Subcutaneous abdominal adipose tissue (tissue), 5 donors: ENCODE results near the gene IL1RAPL1.

Experiments used
- H3K27ac ChIP-seq: one replicate; pipeline ENCODE4 v1.7.0; 2013; ENCODE audit warnings: low read depth, mild to moderate bottlenecking, inconsistent platforms, low read length, moderate library complexity
- H3K27me3 ChIP-seq, 5 donors: one replicate each; pipeline ENCODE4 v1.7.0; 2013; ENCODE audit warnings: low read length in 5 of 5, inconsistent platforms in 1 of 5; ENCODE audit not compliant: control insufficient read depth in 5 of 5, insufficient read depth in 4 of 5
- H3K36me3 ChIP-seq, 5 donors: one replicate each; pipeline ENCODE4 v1.7.0; 2013; ENCODE audit warnings: low read length in 5 of 5; ENCODE audit not compliant: control insufficient read depth in 5 of 5, insufficient read depth in 5 of 5
- H3K4me1 ChIP-seq, 5 donors: one replicate each; pipeline ENCODE4 v1.7.0; 2013; ENCODE audit warnings: low read length in 5 of 5, mild to moderate bottlenecking in 3 of 5, moderate library complexity in 1 of 5; ENCODE audit not compliant: control insufficient read depth in 5 of 5, insufficient read depth in 5 of 5
- H3K4me3 ChIP-seq, 5 donors: one replicate each; pipeline ENCODE4 v1.7.0; 2013; ENCODE audit warnings: low read length in 5 of 5, low read depth in 1 of 5
- H3K9ac ChIP-seq, 5 donors: one replicate each; pipeline ENCODE4 v1.7.0; 2013; ENCODE audit warnings: low read length in 5 of 5, mild to moderate bottlenecking in 4 of 5, moderate library complexity in 3 of 5
- H3K9me3 ChIP-seq, 5 donors: one replicate each; pipeline ENCODE4 v1.7.0; 2013; ENCODE audit warnings: low read length in 5 of 5; ENCODE audit not compliant: control insufficient read depth in 5 of 5
- donor health status: healthy.
- donor health status: healthy.
- donor health status: healthy.
- donor health status: healthy.
- donor health status: healthy.

The IL1RAPL1 gene

GRCh38 chrX:29388509-29388908 lies 801.3 kb downstream of the IL1RAPL1 start:
- no peaks in the 10 kb centered on the region for H3K36me3 ChIP-seq
- no peaks in the 10 kb centered on the region for H3K9me3 ChIP-seq
- H3K4me1 ChIP-seq = no peaks in the 10 kb centered on the region
- no peaks in the 10 kb centered on the region for H3K27me3 ChIP-seq
- no peak overlapping the region for H3K9ac ChIP-seq
- H3K4me3 ChIP-seq = no peak overlapping the region
- H3K27ac ChIP-seq = no peak overlapping the region

DNA sequence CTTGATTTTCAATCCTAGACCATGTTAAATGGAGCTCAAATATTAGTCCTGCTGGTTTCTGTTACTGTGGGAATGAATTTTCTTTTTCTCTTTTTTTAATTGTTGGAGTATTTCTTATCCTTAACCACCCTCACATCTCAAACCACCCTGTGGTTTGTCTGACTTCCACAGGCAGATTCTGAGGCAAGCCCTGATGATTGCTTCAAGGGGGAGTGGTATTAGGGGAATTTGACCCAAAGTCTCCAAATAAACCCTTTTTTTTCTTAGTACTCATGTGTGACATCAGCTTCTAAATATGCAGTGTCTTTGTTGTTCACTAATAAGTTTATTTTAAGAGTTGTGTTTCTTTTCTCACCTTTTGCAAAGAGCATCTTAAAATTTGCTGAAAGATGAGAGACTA lies 810.3 kb downstream of the IL1RAPL1 start:
- Histone ChIP-seq H3K9ac (no peak overlapping the region), H3K4me1 (no peaks in the 10 kb centered on the region), H3K9me3 (no peaks in the 10 kb centered on the region), H3K4me3 (no peak overlapping the region), H3K27me3 (no peaks in the 10 kb centered on the region), H3K27ac (no peak overlapping the region), H3K36me3 (no peaks in the 10 kb centered on the region)

GRCh38 chrX:29407357-29407756 lies 820.1 kb downstream of the IL1RAPL1 start:
- Histone ChIP-seq H3K36me3 (no peaks in the 10 kb centered on the region), H3K4me3 (no peak overlapping the region), H3K9ac (no peak overlapping the region), H3K27me3 (no peaks in the 10 kb centered on the region), H3K9me3 (peaks cover 0 to 4% (median 0%) of the 10 kb centered on the region in 5 donors), H3K27ac (no peak overlapping the region), H3K4me1 (no peaks in the 10 kb centered on the region)

DNA sequence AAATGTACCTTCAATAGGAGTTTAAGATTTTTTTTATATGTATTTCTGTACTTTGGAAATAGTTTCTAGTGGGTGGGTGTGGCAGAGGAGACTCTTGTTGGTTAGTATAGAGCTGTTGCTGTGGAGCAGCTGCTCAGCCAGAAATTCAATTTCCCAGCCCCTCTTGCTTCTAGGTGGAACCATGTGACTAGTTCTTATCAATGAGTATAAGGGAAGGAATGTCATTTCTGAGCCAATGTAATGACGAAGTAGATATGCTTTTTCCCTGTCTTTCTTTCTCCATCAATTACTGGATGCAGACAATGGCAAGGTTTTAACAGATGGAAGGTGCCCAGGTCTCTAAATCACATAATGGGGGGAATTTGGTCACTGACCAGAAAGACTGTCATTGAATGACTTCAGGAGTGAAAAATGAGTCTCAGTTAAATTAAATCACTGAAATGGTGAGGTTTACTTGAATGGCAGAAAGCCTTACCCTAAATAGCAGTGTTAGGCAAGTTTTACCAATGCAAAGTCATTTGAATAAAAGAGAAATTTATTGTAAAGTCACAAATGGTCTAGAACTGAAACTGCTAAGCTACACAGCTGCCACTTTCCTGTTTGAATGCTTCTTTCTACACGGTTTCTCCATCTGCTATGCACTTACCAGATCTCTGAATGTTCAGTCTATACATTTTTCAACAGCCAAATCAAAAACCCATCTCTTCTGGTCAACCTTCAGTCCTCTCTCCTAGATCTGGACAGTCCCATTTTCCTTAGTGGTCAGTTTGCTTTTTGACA lies 832.7 kb downstream of the IL1RAPL1 start:
- no peaks in the 10 kb centered on the region for H3K9me3 ChIP-seq
- no peaks in the 10 kb centered on the region for H3K27me3 ChIP-seq
- no peaks in the 10 kb centered on the region for H3K4me1 ChIP-seq
- H3K27ac ChIP-seq = no peak overlapping the region
- no peaks in the 10 kb centered on the region for H3K36me3 ChIP-seq
- H3K4me3 ChIP-seq = no peak overlapping the region
- no peak overlapping the region for H3K9ac ChIP-seq

DNA sequence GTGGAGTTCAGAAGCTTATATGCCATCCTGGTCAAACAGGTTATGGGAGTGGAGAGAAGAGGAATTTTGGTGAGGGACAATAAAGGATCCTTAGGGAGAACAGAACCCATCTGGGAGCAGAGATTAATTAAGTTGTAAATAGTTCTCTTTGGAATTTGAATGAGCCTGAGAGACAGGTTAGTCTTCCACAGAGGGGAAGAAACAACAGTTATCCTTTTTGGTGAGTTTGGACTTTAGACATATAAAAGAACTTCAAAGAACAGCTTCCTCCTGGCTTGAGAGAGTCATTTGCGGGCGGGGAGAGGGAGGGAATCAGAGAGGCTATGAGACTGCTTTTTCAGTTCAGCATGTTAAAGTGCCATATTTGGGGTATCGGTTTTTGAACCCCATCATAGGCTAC lies 834.8 kb downstream of the IL1RAPL1 start:
- Histone ChIP-seq H3K36me3 (no peaks in the 10 kb centered on the region), H3K27ac (no peak overlapping the region), H3K9ac (no peak overlapping the region), H3K27me3 (no peaks in the 10 kb centered on the region), H3K4me1 (no peaks in the 10 kb centered on the region), H3K4me3 (no peak overlapping the region), H3K9me3 (peaks cover 0 to 2% (median under 1%) of the 10 kb centered on the region in 5 donors)

DNA sequence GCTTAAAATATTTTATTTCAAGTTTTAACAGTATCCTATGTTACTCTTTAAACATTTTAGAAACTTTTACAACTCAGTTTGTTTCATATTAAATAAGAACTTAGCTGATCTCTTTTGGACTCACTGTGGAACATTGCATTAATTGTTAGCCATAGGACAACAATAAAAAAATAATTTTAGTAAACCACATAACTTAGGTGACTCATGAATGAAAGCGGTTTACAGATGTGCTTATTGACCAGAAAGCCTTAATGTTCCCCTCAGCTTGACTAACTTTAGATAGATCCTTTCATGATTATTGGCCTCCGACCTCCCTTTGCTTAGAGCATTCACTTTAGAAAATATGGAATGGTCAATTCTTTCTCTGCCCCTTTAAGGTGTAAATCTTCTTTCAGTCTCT lies 844.6 kb downstream of the IL1RAPL1 start:
- Histone ChIP-seq H3K27ac (no peak overlapping the region), H3K9me3 (peaks cover 8 to 14% (median 9%) of the 10 kb centered on the region in 5 donors), H3K36me3 (no peaks in the 10 kb centered on the region), H3K9ac (no peak overlapping the region), H3K4me1 (no peaks in the 10 kb centered on the region), H3K27me3 (no peaks in the 10 kb centered on the region), H3K4me3 (no peak overlapping the region)

DNA sequence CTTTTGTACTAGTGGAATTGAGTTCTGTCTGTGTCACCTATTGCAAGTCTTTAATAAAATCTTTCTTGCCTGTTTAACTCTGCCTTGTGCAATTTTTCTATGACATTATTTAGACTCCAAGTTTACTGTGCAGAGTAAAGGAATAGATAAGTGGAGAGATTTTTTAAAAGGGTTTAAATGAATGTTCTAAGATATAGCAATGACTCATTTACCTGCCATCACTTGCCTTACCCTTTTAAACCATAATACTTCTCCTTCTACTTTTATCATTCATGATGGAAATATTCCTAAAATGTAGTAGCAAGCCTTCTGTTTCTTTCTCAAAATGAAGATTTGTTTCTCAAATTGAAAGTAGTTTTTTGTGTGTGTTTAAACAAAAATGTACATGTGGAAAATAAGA lies 845.3 kb downstream of the IL1RAPL1 start:
- H3K27ac ChIP-seq = no peak overlapping the region
- peaks cover 2 to 9% (median 3%) of the 10 kb centered on the region in 5 donors for H3K9me3 ChIP-seq
- H3K4me1 ChIP-seq = no peaks in the 10 kb centered on the region
- H3K4me3 ChIP-seq = no peak overlapping the region
- H3K36me3 ChIP-seq = no peaks in the 10 kb centered on the region
- no peak overlapping the region for H3K9ac ChIP-seq
- no peaks in the 10 kb centered on the region for H3K27me3 ChIP-seq

- H3K36me3 ChIP-seq = no peaks in the 10 kb centered on the region
- no peak overlapping the region for H3K27ac ChIP-seq
- H3K4me1 ChIP-seq = no peaks in the 10 kb centered on the region
- no peak overlapping the region for H3K4me3 ChIP-seq
- peaks cover 0 to 6% (median 0%) of the 10 kb centered on the region in 5 donors for H3K9me3 ChIP-seq
- no peaks in the 10 kb centered on the region for H3K27me3 ChIP-seq
- no peak overlapping the region for H3K9ac ChIP-seq
Observed at GRCh38 chrX:29434939-29435338, 847.7 kb downstream of the IL1RAPL1 start.

DNA sequence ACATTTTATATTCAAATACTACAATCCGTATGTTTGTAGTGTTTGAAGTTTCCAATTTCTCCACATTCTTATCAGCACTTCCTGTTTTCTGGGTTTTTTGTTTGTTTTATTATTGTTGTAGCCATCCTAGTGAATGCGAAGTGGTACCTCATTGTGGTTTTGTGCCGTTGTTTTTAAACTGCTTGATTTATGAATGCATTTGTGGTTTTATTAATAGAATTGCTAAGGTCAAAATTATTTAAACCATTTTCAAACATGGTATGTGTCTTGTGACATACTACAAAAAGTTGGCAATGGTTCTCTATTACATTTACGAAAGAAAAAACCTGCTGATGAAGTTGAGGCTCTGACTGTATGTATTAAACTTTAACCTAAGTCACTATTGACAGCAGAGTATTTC lies 848.1 kb downstream of the IL1RAPL1 start:
- H3K27ac ChIP-seq = no peak overlapping the region
- no peaks in the 10 kb centered on the region for H3K36me3 ChIP-seq
- no peaks in the 10 kb centered on the region for H3K4me1 ChIP-seq
- H3K27me3 ChIP-seq = no peaks in the 10 kb centered on the region
- no peak overlapping the region for H3K9ac ChIP-seq
- H3K9me3 ChIP-seq = peaks cover 0 to 6% (median 0%) of the 10 kb centered on the region in 5 donors
- no peak overlapping the region for H3K4me3 ChIP-seq

GRCh38 chrX:29447867-29448266 lies 860.6 kb downstream of the IL1RAPL1 start:
- H3K27me3 ChIP-seq = no peaks in the 10 kb centered on the region
- H3K4me1 ChIP-seq = no peaks in the 10 kb centered on the region
- no peaks in the 10 kb centered on the region for H3K36me3 ChIP-seq
- no peak overlapping the region for H3K27ac ChIP-seq
- H3K9ac ChIP-seq = no peak overlapping the region
- H3K9me3 ChIP-seq = no peaks in the 10 kb centered on the region
- no peak overlapping the region for H3K4me3 ChIP-seq
